GM21619 (cell line): ENCODE measurements around the gene CHMP4B.

ENCODE experiments used
- ATAC-seq: cut with Tn5 transposase; IDR thresholded peaks from one replicate; pipeline ENCODE4 v1.9.1; 2021; ENCODE audit not compliant: unreplicated experiment

CHMP4B gene, protein sequence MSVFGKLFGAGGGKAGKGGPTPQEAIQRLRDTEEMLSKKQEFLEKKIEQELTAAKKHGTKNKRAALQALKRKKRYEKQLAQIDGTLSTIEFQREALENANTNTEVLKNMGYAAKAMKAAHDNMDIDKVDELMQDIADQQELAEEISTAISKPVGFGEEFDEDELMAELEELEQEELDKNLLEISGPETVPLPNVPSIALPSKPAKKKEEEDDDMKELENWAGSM

DNA sequence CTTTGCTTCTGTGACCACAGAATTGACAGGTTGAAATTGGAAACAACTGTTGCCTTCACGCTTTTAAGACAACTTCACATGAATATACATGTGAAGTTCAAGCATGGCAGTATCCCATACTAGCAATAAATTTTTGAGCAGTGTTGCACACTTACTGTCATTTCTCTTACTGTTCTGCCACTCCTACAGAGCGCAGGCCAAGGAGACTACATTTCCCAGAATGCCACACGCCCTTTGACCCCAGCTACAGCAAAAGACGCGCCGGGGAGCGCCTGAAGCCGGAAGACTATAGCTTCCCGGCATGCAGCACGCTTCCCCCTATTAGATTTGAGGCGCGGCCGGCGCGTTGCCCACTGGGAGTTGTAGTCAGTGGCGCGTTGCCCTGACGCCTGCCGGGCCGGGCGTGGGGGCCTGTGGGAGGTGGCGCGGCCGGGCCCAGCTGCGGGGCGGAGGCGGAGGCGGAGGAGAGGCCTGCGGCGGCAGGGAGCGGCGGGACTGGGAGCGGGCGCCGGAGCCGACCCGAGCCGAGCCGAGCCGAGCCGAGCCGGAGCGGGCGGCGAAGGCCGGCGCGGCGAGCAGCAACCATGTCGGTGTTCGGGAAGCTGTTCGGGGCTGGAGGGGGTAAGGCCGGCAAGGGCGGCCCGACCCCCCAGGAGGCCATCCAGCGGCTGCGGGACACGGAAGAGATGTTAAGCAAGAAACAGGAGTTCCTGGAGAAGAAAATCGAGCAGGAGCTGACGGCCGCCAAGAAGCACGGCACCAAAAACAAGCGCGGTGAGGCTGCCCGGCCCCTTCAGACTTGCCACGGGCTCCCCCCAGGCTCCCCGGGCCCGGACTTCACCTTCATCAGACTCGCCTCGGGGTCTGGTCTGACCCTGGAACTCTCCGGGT is at the start of gene CHMP4B:
CHMP4B (plus strand) TSS at position 464 of the 891 bp plus-strand sequence; CDS start at position 585, 121 bp downstream.
- peak; percentile 93 for ATAC-seq

DNA sequence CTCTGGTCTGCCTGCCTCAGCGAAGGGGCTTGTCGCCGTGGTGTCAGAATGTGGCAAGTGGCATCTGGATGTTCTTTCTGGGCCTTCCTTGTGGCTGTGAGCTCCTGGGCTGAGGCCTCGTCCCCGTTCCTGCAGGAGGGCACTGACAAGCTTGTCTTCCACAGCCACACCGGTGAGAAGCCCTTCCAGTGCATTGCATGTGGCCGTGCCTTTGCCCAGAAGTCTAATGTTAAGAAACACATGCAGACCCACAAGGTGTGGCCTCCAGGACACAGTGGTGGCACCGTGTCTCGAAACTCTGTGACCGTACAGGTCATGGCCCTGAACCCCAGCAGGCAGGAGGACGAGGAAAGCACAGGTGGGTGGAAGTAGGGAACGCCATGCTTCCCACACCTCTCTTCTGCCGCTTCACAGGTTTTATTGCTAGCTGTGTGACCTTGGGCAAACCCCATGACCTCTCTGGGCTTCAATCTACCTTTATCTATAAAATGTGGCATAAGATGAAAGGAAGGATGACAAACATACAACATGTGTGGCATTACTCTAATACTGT is 49.4 kb upstream of the CHMP4B start:
- ATAC-seq, result no peak

DNA sequence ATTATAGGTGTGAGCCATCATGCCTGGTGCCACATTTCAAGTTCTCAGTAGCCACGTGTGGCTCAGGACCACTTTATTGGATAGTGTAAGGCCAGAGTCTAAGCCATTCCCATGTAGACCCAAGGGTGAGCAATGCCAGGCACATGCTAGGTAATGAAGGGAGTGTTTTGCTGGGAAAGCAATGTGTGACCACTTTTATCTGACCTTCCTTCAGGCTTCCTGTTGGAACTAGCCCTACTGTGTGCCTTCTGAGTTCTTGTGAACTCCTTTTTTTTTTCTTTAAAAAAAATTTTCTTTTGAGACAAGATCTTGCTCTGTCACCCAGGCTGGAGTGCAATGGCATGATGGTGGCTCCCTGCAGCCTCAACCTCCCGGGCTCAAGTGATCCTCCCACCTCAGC is 46.0 kb upstream of the CHMP4B start:
- ATAC-seq, result no peak

DNA sequence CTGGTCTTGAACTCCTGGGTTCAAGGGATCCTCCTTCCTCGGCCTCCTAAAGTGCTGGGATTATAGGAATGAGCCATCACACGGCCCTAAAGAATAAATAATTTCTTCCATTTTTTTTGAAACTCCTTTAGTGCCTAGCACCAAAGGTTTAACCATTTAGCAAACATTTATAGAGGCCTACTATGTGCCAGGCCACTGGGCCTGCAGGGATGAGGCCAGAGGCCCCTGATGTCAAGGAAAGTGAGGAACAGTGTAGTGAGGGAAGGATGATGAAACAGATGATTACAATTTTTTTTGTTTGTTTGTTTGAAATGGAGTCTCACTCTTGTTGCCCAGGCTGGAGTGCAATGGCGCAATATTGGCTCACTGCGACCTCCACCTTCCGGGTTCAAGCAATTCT is 45.6 kb upstream of the CHMP4B start:
- ATAC-seq, result no peak

DNA sequence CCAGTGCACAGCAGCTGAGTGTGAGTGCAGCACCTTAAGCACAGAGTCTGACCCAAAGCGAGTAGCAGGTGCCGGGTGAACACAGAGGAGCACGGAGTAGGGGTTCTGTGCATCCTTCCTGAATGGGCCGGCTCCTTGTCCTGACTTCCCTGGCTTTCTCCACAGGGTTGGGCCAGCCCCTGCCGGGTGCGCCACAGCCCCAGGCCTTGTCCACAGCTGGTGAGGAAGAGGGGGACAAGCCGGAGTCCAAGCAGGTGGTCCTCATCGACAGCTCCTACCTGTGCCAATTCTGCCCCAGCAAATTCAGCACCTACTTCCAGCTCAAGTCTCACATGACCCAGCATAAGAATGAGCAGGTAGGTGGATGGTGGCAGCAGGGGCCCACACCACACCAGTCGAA is 44.5 kb upstream of the CHMP4B start:
- ATAC-seq, result no peak

DNA sequence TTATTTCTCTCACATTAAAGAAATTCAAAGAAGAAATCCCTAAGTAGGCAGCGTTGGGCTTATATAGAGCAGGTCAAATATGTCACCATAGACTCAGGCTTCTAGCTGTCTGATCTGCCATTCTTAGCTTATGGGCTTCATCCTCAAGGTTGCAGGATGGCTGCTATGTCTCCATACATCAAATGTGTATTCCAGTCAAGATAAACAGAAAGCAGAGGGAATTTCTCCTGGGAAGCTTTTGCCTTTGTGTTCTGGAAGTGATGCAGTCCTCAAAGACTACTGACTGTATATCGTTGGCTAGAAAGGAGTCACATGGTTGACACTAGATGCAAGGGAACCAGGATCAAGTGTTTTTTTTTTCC is 43.4 kb upstream of the CHMP4B start:
- ATAC-seq, result no peak

DNA sequence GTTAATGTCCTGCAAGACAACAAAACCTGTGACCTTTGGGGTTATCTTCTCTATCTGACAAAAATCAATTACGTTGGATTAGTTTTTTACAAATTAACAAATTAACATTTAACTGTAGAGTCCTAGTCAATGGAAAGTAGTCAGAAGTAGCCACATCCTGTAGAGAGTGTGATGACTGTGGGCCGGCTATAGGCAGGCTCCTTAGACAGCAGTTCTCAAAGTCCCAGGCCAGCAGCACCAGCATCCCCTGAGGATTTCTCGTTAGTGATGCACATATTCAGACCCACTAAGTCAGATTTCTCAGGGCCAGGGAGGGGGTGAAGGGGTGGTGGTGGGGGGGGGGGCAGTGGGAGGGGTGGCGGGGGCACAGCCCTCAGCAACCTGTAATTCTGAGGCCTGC is 42.1 kb upstream of the CHMP4B start:
- no peak for ATAC-seq

DNA sequence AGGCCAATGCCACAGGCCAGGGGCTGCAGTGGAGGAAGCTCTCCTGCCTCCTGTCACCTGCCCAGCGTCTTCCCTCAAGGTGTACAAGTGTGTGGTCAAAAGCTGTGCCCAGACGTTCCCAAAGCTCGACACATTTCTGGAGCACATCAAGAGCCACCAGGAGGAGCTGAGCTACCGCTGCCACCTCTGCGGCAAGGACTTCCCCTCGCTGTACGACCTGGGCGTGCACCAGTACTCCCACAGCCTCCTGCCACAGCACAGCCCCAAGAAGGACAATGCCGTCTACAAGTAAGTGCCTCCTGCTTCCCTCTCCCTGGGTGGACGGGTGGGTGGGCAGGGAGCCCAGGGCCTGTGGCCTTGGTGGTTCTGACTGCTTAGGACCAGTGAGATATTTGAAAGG is 41.1 kb upstream of the CHMP4B start:
- no peak for ATAC-seq

DNA sequence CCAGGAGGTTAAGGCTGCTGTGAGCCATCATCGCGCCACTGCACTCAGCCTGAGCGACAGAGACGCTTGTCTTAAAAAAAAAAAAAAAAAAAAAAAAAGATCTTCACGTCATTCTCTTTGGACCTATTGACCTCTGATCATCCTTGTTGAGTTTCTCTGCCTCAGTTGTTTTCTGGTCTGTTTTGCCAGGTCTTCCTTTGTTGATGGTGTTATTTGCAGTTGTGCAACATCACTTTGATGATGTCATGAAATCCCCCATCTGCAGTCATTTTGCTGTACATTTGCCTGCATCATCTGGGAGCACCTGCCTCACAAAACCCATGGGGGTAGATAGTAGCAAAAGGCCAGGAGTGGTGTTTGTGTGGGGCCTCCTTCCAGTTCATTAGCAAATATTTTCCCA is 39.2 kb upstream of the CHMP4B start:
- ATAC-seq, result no peak

DNA sequence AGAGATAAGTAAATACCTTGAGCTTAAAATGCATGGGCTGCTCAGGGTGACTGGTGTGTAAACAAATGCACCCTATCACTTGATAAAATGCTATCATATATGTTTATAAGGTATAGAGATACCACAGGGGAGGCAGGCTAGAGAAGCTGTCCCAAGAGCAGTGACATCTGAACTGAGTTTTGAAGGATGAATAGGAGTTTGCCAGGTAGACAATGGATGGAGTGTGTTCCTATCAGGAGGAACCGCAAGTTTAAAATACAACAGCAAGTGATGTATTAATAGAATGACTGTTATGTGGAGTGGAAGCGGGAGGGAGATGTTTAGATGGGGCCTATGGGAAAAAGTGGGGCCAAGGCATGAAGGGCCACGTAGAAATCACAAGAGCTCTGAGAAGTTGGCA is 38.7 kb upstream of the CHMP4B start:
- no peak for ATAC-seq

DNA sequence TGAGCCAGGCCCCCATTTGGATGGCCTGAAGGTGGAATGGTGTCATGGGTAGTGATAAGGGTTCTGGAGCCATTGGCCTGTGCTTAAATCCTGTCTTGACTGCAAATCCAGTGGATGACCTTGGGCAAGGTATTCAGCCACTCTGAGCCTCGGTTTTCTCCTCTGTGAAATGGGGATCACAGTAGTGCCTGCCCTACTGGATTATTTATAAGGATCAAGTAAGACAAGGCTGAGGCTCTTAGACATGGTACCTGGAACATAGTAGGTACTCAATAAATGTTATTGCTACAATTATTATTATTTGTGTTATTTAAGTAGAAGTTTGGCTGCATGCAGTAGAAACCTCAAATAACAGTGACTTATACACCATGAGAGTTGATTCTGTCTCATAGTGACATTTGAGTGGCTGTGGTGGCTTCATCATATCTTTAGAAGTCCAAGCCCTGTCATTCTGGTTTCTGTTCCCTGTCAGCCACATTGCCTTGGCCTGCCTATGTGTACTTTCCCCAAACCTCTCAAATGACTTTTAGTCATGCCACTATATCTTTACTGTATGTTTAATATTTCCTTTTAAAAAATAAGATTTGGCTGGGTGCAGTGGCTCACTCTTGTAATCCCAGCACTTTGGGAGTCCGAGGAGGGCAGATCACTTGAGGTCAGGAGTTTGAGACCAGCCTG is 37.6 kb upstream of the CHMP4B start:
- peak; percentile 66 for ATAC-seq

DNA sequence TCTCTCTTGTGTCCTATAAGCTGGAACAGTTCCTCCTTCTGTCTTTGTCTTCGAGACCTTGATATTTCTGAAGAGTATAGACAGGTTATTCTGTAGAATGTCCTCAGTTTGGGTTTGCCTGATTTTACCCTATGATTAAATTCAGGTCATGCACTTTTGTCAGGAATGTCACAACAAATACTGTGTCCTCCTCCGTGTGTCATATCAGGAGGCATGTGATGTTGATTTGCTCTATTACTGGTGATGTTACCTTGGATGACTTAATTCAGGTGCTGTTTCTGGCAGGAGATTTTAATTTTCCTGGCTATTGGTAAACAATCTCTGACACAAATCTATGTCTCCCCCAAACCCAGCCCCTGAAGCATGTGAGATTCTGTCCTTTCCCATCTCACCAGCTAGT is 33.3 kb upstream of the CHMP4B start:
- no peak for ATAC-seq

DNA sequence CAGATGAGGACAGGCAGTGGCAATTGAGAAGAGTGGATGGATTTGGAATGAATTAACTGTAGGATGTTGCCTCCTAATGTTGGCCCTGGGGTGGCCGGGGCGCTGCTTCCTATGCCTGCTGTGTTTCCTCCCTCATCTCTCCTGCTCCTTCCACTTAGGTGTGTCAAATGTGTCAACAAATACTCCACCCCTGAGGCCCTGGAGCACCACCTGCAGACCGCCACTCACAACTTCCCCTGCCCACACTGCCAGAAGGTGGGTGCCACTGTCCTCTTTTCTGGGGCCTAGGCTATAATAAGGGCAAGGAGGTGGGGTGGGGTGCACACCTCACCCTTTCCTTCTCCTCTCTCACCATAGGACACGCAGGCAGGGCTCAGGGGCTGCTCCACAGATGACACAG is 30.0 kb upstream of the CHMP4B start:
- no peak for ATAC-seq

DNA sequence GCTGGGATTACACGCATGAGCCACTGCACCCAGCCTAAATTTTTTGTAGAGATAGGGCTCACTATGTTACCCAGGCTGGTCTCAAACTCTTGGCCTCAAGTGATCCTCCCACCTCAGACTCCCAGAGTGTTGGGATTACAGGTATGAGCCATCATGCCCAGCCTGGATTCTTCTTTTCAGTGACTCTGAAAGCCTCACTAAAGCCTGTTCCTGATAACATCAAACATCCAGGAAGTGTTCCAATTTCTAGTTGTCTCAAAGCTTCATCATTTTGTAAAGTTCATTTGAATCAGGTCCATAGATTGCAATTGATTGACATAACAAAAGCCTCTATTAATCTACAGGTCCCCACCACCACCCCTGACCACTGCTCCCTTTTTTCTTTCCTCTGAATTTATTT is 29.2 kb upstream of the CHMP4B start:
- no peak for ATAC-seq

DNA sequence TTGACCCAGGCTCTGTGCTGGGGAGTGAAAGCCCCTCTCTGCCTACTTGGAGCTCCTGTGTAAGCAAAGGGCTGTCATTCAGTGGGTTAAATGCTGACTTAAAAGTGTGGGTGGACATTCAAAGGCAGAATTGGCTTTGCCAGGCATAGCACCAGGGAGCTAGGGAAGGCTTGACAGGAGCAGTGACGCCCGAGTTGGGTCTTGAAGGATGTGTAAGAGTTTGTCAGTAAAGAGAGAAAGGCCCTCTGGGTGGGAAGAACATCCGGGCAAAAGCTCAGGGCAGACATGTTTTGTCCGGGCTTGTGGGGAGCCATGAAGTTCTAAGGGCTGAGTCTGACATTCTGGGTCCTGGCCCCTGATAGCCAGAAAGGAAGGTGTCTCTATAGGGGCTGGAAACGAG is 27.9 kb upstream of the CHMP4B start:
- no peak for ATAC-seq

DNA sequence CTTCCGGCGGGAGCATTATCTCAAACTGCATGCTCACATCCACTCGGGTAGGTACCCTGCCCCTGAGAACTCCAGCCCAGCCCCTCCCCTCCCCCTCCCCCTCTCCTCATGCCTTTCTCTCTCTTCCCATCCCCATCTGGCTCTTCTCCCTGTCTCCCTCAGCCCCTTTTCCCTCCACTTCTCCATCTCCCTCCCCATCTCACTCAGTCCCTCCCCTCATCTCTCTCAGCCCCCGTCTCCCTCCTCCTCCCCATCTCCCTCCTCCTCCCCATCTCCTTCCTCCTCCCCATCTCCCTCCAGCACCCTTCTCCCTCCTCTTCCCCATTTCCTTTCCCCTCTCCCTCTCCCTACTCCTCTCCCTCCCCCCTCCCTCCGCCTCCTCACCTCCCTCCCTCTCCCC is 27.3 kb upstream of the CHMP4B start:
- ATAC-seq, result no peak

DNA sequence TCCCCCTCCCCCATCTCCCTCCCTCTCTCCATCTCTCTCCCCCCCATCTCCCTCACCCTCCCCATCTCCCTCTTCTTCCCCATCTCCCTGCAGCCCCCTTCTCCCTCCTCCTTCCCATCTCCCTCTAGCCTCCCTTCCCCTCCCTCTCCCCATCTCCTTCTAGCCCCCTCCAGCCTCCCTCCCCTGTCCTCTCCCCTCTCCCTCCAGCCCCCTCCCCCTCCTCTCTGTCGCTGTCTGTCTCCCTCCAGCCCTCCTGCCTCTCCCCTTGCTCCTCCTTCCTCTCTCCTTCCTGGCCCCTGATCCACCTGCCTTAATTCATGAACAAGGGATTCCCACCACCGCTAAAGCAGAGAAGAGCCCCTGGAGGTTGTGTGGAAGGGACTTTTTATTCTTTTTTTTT is 26.9 kb upstream of the CHMP4B start:
- ATAC-seq, result no peak

DNA sequence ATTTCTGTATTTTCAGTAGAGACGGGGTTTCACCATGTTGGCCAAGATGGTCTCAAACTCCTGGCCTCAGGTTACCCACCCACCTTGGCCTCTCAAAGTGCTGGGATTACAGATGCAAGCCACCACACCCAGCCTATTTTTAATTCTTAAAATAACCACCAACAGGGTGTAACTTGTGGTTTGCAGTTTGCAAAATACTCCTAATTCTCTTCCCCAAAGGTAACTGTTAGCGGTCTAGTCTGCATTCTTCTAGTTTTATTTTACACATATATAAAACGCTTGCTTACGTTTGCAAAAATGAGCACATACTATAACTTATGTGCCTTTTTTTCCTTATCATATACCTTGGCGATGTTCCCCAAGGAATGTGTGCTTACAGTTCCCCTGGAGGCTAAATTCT is 25.6 kb upstream of the CHMP4B start:
- no peak for ATAC-seq

DNA sequence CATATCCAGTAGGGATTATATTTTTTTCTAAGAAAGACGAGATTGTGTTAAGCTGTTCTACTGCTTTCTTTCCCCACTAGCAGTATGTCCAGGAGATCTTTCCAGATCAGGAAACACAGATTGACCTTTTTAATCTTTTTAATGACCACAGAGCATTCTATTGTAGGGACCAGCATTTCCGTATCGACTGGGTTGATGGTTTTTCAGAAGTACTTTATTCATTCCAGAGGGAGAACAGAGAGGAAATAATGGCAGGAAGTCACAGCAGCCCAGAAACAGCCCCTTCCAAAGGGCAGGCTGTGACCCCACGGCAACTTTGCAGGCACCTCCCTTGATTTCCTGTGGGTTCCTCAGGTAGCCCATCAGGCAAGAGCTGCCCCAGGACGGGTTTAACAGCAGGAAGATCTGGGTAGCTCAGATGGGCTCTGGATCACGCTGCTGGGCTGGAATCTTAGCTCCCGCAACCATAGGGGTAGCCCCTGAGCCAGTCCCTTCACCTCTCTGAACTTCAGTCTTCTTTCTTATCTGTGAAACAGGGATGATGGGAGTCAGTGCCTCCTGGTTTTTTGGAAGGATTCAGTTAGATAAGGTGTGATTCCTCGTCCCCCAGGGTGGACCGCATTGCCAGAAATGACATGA is 23.8 kb upstream of the CHMP4B start:
- ATAC-seq, result no peak

DNA sequence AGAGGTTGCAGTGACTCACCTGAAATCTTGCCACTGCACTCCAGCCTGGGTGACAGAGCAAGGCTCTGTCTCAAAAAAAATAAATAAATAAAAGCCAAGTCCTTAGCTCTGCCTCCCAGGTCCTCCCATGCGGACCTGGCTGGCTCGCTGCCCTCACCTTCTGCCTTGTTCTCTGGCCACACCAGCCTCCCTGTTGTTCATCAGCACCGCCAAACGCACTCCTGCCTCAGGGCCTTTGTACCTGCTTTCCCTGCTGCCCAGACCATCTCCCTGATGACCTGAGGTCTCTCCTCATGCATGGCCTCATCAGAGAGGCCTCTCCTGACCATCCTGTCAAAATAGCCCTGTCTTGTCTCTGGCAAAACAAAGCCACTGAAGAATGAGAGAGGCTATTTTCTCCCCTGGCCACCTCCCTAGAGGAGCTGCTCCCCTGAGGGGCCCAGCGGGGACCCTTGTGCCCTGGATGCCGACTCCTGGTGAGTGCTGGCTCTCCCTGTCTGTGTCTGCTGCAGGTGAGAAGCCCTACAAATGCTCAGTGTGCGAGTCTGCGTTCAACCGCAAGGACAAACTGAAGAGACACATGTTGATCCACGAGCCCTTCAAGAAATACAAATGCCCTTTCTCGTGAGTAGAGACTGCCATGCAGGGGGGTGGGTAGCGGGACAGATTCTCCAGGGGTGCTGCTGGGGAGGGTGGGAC is 22.6 kb upstream of the CHMP4B start:
- no peak for ATAC-seq
